Measurements from ENCODE around the gene KIF21B.

Gene KIF21B

DNA sequence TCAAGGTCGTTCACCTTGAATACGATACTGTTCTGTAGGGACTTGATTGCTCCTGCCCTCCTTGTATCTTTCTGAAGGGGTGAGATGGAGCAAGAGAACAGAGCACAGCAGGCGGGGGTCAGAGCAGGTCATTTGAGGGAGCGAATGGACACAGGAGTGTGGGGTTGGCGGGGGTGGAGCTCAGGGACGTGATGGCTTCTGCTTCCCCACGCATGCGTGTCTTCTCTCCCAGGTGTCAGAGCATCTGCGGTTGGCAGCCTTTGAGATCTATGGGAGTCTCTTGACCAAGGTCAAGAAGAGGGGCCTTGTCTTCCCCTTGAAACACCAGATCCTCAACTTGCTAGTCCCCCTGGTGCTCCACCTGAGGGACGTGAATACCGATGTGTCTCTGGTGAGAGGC lies 64.9 kb downstream of the KIF21B start:
- Histone ChIP-seq H3K4me1 (ENCODE audit: insufficient read depth, low read length) (no peaks in the 10 kb centered on the region), H3K9me3 (ENCODE audit: insufficient read depth, low read length, severe bottlenecking) (no peaks in the 10 kb centered on the region), H3K36me3 (ENCODE audit: insufficient read depth, low read length) (no peaks in the 10 kb centered on the region), H4K20me1 (ENCODE audit: insufficient read depth, low read length) (no peaks in the 10 kb centered on the region), H3K79me2 (ENCODE audit: insufficient read depth, low read length) (no peaks in the 10 kb centered on the region), H3K27me3 (ENCODE audit: insufficient read depth, low read length, poor library complexity) (no peaks in the 10 kb centered on the region), H3K4me2 (ENCODE audit: insufficient read depth, low read length) (no peak overlapping the region), H3K27ac (ENCODE audit: low read length) (no peak overlapping the region), H2AFZ (ENCODE audit: low read depth, low read length) (no peak overlapping the region), H3K4me3 (ENCODE audit: low read depth in 1 of 2, low read length in 2 of 2) (no peak overlapping the region), H3K9ac (ENCODE audit: low read depth, low read length) (no peak overlapping the region)
- DNase-seq (no peak), ATAC-seq (ENCODE audit: insufficient read depth, low read depth) (no peak)
- TF ChIP-seq, protein P1, sequence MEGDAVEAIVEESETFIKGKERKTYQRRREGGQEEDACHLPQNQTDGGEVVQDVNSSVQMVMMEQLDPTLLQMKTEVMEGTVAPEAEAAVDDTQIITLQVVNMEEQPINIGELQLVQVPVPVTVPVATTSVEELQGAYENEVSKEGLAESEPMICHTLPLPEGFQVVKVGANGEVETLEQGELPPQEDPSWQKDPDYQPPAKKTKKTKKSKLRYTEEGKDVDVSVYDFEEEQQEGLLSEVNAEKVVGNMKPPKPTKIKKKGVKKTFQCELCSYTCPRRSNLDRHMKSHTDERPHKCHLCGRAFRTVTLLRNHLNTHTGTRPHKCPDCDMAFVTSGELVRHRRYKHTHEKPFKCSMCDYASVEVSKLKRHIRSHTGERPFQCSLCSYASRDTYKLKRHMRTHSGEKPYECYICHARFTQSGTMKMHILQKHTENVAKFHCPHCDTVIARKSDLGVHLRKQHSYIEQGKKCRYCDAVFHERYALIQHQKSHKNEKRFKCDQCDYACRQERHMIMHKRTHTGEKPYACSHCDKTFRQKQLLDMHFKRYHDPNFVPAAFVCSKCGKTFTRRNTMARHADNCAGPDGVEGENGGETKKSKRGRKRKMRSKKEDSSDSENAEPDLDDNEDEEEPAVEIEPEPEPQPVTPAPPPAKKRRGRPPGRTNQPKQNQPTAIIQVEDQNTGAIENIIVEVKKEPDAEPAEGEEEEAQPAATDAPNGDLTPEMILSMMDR (IDR thresholded peaks at IDR 0.05; ENCODE audit: borderline replicate concordance, extremely low read depth, low read length, poor library complexity, severe bottlenecking), result no peak
- TF ChIP-seq EZH2 (IDR thresholded peaks at IDR 0.05; ENCODE audit: borderline replicate concordance, low read depth, low read length, severe bottlenecking), result no peak

GRCh38 chr1:200954434-200954833 lies 69.1 kb downstream of the KIF21B start:
- DNase-seq (no peak), ATAC-seq (ENCODE audit: insufficient read depth, low read depth) (no peak)
- TF ChIP-seq EZH2 (IDR thresholded peaks at IDR 0.05; ENCODE audit: borderline replicate concordance, low read depth, low read length, severe bottlenecking), result no peak
- TF ChIP-seq, protein P1 (IDR thresholded peaks at IDR 0.05; ENCODE audit: borderline replicate concordance, extremely low read depth, low read length, poor library complexity, severe bottlenecking), result no peak
- H3K36me3 ChIP-seq (ENCODE audit: insufficient read depth, low read length), result no peaks in the 10 kb centered on the region
- H3K27me3 ChIP-seq (ENCODE audit: insufficient read depth, low read length, poor library complexity), result no peaks in the 10 kb centered on the region
- no peak overlapping the region for H3K27ac ChIP-seq (ENCODE audit: low read length)
- H3K4me2 ChIP-seq (ENCODE audit: insufficient read depth, low read length), result no peak overlapping the region
- no peaks in the 10 kb centered on the region for H4K20me1 ChIP-seq (ENCODE audit: insufficient read depth, low read length)
- no peaks in the 10 kb centered on the region for H3K4me1 ChIP-seq (ENCODE audit: insufficient read depth, low read length)
- no peaks in the 10 kb centered on the region for H3K9me3 ChIP-seq (ENCODE audit: insufficient read depth, low read length, severe bottlenecking)
- no peak overlapping the region for H2AFZ ChIP-seq (ENCODE audit: low read depth, low read length)
- no peak overlapping the region for H3K9ac ChIP-seq (ENCODE audit: low read depth, low read length)
- no peak overlapping the region for H3K4me3 ChIP-seq (ENCODE audit: low read depth in 1 of 2, low read length in 2 of 2)
- H3K79me2 ChIP-seq (ENCODE audit: insufficient read depth, low read length), result no peaks in the 10 kb centered on the region

- Histone ChIP-seq H3K9ac (ENCODE audit: low read depth, low read length) (no peak overlapping the region), H3K4me3 (ENCODE audit: low read depth in 1 of 2, low read length in 2 of 2) (no peak overlapping the region), H3K4me1 (ENCODE audit: insufficient read depth, low read length) (no peaks in the 10 kb centered on the region), H3K9me3 (ENCODE audit: insufficient read depth, low read length, severe bottlenecking) (no peaks in the 10 kb centered on the region), H3K79me2 (ENCODE audit: insufficient read depth, low read length) (no peaks in the 10 kb centered on the region), H2AFZ (ENCODE audit: low read depth, low read length) (no peak overlapping the region), H3K27me3 (ENCODE audit: insufficient read depth, low read length, poor library complexity) (no peaks in the 10 kb centered on the region), H4K20me1 (ENCODE audit: insufficient read depth, low read length) (no peaks in the 10 kb centered on the region), H3K27ac (ENCODE audit: low read length) (no peak overlapping the region), H3K4me2 (ENCODE audit: insufficient read depth, low read length) (no peak overlapping the region), H3K36me3 (ENCODE audit: insufficient read depth, low read length) (no peaks in the 10 kb centered on the region)
- TF ChIP-seq, protein P1 (IDR thresholded peaks at IDR 0.05; ENCODE audit: borderline replicate concordance, extremely low read depth, low read length, poor library complexity, severe bottlenecking), result no peak
- TF ChIP-seq EZH2 (IDR thresholded peaks at IDR 0.05; ENCODE audit: borderline replicate concordance, low read depth, low read length, severe bottlenecking), result no peak
- ATAC-seq (ENCODE audit: insufficient read depth, low read depth) (no peak), DNase-seq (no peak)
Measured at GRCh38 chr1:200951016-200951415, 72.5 kb downstream of the KIF21B start.

- Histone ChIP-seq H3K4me1 (ENCODE audit: insufficient read depth, low read length) (no peaks in the 10 kb centered on the region), H2AFZ (ENCODE audit: low read depth, low read length) (no peak overlapping the region), H4K20me1 (ENCODE audit: insufficient read depth, low read length) (no peaks in the 10 kb centered on the region), H3K9me3 (ENCODE audit: insufficient read depth, low read length, severe bottlenecking) (no peaks in the 10 kb centered on the region), H3K9ac (ENCODE audit: low read depth, low read length) (no peak overlapping the region), H3K27me3 (ENCODE audit: insufficient read depth, low read length, poor library complexity) (no peaks in the 10 kb centered on the region), H3K4me2 (ENCODE audit: insufficient read depth, low read length) (no peak overlapping the region), H3K4me3 (ENCODE audit: low read depth in 1 of 2, low read length in 2 of 2) (no peak overlapping the region), H3K79me2 (ENCODE audit: insufficient read depth, low read length) (no peaks in the 10 kb centered on the region), H3K27ac (ENCODE audit: low read length) (no peak overlapping the region), H3K36me3 (ENCODE audit: insufficient read depth, low read length) (no peaks in the 10 kb centered on the region)
- DNase-seq, result no peak
- TF ChIP-seq EZH2 (IDR thresholded peaks at IDR 0.05; ENCODE audit: borderline replicate concordance, low read depth, low read length, severe bottlenecking), result no peak
- TF ChIP-seq, protein P1 (IDR thresholded peaks at IDR 0.05; ENCODE audit: borderline replicate concordance, extremely low read depth, low read length, poor library complexity, severe bottlenecking), result no peak
- ATAC-seq (ENCODE audit: insufficient read depth, low read depth), result no peak
Measured at GRCh38 chr1:200949626-200950025, 73.9 kb downstream of the KIF21B start.

Measured in DND-41 (cell line).